Cerebellar cortex (tissue), 1 donor: Measurements from ENCODE around the gene PIP4K2C.

ENCODE experiments used
- DNase-seq: peaks from one replicate; pipeline ENCODE4 v3.0.0-alpha.2; 2015; ENCODE audit warnings: low spot score

PIP4K2C gene

DNA sequence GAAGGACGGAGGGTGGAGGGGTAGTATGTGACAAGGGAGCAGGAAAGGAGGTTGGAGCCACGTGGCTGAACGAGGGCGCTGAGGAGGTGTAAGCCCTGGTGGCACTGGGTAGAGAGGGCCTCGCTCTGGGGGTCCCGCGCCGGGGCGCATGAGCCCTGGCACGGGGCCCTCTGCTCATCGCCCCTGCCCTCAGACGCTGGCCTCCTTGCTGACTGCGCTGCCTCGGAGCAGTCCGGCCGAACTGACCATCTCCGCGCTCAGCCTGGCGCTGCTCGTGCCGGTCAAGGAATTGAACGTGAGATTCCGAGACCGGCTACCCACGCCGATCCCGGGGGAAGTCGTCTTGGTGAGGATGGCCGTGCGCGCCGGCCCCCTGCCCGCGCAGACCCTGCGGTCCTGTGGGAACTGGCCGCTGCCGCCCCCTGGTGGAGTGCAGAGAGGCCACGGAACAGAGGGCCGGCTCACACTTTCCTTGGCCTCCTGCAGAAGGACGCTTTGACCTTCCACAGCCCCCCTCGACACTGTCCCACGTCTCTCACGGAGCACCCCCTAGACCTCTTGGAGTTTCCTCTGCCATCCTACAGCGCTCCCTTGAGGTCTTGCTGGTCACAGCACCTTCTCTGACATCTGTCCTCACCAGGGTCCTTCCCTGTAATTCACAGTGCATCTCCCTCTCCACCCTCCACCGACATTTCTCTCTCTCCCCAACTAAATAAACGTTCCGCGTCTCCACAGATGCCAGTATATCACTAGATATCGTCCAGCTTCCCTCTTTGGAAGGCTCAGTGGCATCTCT, 30.7 kb downstream of the PIP4K2C start:
- peak; percentile 54 for DNase-seq

DNA sequence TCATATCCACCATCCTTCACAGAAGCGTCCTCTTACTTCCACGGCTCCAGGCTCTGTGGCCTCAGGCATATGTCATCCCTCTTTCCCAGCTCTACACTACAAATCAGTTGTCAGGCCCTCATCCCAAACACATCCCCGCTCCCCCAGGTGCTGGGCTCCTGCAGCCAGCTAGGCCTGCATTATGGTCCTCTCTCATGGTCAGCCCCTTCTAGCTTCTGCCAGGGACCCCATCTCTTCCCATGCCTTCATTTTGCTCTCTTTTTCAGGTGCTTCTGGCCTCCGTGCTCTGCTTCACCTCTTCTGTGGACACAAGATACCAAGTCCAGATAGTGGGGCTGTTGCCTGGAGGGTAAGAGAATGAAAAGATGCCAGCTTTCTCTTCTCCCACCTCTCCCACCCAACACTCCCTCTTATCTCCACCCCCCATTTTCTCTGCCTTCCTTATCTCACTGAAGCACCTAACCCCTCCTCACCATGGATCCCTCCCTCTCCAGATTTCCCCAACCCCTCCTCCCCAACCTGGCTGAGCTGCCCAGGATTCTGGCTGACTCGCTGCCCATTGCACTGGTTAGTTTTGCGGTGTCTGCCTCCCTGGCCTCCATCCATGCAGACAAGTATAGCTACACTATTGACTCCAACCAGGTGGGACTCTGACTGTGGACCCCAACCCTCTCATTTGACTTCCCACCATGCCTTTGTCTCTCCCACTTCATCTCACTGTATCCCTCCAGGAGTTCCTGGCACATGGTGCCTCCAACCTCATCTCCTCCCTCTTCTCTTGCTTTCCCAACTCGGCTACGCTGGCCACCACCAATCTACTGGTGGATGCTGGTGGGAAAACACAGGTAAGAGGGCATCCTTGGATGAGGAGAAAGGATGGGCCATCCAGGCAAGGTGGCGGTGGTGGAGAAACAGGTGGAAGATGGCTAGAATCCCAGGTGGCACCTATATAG, 31.6 kb downstream of the PIP4K2C start:
- no peak for DNase-seq

DNA sequence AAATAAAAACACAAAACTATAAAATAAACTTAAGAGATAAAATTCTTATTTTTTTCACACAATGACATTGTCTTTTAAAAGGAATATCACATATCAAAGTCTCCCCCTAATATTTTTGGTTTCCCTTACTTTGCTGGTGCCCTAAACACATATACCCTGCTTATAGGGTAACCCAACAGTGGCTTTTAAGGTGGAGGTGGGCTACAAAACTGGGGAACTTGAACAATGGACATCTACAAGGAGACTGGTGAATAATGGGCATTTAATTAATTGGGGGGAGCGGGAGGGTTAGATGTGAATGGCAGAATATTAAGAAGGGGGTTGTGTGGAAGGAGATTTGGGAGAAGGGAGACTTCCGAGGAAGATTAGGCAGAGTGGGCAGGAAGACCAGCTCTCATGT, 32.4 kb downstream of the PIP4K2C start:
- no peak for DNase-seq

DNA sequence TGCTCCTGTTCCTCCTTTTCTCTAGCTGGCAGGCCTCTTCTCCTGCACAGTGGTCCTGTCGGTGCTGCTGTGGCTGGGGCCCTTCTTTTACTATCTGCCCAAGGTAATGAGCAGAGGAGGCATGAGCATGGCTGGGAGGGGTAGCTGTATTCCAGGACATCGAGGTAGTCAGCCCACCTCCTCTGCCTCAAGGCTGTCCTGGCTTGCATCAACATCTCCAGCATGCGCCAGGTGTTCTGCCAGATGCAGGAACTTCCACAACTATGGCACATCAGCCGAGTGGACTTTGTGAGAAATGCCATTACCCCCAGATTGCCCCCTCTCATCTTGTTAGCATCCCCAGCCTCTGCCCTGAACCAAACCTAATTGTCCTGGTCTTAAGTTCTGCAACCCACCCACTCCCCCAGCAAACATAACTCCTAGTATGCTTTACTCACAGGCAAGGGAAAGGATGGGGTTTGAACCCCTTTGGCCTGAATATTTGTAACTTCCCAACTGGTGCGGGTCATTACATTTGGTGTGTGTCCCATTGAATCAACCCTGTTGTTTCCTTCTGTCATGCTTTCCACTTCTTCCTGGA, 32.9 kb downstream of the PIP4K2C start:
- no peak for DNase-seq

DNA sequence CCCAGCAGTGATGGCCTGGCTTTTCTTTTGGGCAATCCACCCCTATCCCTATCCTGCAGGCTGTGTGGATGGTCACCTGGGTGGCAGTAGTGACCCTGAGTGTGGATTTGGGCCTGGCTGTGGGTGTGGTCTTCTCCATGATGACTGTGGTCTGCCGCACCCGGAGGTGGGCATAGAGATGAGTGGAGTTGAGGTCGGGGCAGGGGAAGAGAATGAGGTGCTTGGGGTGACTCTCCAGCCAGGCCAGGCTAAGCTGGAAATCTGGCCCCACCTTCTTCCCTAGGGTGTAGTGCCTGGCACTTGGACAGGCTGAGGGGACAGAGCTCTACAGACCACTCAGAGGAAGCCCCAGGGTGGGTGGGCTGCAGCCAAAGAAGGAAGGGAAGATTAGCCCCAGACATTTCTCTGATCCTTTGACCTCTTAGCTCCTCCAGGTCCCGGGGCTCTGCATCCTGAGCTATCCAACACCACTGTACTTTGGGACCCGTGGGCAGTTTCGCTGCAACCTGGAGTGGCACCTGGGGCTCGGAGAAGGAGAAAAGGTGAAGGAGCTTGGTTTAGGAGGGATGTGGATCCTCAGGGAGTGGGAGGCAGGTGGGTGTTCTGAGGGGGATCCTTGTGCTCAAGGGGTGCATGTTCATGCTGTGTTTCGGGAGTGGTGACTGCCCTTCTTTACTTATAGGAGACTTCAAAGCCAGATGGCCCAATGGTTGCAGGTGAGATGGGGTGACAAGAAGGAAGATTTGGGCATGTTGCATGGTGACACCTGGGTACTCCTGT, 33.6 kb downstream of the PIP4K2C start:
- no peak for DNase-seq

DNA sequence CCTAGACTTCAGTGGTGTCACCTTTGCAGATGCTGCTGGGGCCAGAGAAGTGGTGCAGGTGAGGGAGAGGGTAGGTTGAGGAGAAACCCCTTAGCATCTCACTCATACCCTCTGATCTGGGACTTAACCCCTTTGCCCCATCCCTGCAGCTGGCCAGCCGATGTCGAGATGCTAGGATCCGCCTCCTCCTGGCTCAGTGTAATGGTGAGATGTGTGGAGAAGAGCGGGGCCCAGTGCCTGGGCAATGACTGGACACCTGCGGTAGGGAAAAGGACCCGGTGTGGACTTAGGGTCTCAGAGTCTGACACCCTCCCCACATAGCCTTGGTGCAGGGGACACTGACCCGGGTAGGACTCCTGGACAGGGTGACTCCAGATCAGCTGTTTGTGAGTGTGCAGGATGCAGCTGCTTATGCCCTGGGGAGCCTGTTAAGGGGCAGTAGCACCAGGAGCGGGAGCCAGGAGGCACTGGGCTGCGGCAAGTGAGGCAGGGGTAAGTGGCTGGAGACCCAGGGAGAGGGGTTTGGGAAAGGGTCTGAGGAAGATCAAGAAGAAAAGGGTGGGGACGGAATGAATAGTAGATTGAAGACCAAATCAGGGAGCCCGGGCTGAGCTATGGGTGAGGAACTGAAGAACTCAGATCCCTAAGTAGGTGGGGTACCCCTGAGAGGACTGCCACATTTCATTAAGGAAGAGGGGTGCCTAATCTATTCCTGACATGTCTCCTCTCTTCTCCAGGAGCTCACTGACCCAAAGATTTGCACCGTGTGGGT, 34.5 kb downstream of the PIP4K2C start:
- DNase-seq = no peak

DNA sequence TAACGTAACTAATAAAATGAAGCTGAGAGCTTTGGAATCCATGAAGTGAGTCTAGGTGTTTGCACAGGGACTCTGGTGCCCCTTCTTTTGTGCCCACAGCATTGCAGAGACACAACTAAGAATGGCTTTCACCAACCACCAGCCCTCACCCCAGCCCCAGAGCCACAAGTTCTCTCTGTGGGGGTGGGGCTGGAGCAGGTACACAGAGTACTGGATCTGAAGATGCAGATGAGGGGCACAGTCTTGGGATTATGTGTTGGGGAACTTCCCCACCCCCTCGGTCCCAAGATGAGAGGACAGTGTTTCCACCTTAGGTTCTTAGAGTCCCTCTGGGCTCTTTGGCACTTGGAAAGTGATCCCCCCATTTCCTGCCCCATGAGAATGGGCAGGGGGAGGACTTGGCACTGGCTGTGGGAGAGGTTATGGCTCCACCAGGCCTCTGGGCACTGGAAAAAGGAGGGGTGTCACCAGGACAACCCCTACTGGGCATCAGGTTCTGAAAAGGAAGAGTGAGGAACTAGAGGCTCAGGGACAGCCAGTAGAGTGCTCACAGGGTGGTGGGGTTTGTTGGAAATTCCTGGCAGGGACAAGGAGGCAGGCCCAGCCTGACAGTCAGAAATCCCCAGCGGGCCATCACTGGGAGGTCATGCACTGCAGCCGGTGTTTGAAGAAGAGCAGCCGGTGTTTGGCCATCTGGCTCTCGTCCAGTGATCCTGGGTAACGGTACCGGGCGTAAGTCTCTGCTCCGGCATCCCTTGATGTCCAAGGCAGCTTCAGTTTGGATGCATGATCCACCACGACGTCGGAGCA, 35.3 kb downstream of the PIP4K2C start:
- DNase-seq = no peak

DNA sequence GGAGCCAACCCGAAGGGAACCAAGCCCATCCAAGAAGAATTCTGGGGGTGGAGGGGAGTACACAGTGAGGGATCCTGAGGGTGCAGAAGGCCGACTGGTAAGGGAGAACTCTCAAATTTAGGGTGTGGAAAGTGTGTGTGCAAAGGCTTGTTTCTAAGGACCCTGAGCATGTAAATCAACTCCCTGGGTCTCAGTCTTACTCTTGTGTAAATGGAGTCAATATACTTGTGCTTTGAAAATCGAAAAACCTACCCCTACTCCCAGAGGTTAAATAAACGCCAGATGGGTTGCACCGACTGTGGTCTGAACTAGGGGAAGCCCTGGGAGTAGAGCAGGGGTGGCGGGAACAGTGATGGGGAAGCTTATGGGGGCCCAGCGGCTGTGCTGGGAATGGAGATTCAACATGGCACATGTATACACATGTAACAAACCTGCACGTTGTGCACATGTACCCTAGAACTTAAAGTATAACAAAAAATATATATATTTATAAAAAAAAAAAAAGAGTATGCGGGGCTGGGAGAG, 36.0 kb downstream of the PIP4K2C start:
- no peak for DNase-seq

DNA sequence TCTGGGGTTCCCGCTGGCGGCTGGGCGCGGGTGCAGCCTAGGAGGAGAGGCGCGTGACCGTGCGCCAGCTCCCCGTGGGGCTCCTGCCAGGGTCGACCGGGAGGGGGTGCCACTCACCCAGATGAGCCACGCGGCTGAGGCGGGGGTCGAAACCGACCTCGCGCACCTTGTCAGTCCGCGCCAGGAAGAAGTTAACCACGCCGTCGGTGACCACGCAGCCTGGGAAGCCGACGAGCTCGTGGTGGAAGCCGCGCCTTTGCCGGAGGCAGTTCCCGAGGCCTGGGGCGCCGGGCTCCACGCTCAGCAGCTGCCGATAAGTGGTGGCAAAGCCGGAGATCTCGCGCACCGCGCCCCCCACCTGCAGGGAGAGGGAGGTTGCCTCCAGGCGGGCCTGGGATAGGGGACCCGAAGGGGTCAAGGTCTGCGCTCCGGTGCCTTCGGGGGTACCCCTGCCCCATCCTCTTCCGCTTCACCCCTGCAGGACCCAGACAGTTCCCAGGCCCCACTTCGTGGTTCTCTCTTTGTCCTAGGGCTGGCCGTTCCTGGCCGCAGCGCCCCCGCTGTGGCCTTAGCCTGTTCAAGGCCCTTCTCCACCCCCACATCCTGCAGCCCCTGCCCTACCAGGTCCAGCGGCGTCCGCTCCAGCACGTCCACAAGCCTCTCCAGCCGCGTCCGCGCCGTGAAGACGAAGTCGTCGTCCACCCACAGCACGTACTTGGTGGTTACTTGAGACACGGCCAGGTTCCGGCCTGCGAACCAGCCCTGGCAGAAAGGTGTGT, 36.7 kb downstream of the PIP4K2C start:
- DNase-seq = peak; percentile 35

DNA sequence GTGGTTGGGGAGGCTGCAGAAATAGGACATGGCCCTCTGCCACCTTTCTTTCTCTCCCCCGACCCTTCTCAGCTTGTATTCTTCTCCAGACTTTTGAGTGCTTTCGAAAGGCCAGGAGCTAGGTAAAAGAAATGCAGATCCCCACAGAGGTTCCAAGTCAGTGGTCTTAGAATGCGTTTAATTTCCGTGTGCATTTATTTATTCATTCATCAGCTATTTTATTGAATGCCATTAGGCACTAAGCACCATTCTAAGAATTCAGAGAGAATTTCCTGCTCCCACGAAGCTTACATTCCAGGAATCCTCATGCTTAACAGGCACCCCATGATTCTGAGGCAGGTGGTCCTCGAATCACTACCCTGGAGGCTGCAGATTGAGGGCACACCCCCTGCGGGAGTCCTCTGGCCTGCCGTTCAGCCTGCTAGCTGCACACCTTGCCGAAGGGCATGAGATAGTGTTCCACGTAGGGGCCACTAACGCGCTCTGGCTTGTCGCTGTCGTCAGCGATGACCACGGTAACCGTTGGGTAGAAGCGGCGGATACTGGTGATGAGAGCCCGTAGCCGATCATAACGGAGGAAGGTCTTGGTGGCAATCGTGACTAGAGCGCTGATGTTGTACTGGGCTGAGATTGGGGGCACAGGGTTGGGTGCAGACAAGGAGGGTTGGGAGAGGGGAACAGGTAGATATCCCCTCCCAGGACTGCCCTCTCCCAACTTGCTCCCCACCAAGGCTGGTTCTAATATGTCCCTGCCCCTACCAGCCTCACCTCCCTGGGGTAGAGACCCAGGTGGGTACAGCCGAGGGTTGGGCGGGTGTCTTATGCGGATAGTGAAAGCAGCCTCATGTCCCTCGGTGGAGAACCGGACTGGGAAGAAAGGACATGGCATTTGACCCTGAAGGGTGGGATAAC, 37.5 kb downstream of the PIP4K2C start:
- DNase-seq = no peak

DNA sequence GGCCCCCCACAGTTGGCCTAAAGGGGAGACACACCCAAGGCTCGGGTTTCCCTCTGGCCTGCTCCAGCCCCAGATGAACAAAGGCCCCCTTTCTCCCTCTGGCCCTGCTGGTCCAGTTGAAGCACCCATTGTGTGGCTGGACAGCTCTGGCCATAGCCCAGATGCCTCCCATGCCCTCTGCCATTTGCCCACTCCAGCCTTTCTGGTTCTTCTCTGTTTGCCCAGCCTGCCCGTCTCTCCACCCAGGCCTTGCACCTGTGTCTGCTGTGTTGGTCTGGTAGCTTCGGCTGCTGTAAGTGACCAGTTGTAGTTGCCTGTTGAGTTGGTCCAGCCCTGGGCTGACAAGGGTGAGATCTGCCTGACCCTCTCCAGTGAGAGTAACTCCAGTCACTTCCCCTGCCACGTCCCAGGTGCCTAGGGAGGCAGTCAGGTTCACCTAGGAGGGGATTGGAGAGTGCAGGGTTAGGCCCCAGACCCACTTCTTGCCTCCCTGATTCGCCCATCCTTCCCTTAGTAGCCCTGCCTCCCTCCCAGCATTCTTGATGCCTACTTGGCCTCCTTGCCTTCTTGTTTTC, 39.0 kb downstream of the PIP4K2C start:
- DNase-seq = no peak

DNA sequence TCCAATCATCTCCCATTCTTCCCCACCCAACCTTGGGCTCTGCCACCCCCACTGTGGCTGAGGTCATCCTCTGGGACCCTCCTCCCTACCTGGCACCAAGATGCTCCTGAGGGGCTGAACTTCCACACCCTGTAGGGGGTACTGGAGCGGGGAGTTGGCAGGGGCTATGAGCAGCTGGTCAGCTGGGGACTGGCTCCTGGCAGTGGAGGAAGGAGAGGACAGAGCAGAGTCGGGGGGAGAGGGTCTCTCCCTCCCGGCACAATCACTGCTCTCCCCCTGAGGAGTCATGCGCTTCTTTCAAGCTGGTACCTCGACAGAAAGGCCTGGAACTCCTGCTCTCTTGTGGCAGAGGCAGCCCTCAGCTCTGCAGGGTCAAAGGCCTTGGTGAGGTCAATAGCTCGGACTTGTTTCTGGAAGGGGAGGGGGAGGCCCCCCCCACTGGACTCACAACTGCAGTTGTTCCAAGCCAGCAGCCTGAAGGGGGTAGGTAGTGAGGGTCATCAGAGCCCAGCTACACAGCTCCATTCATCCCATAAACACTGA, 40.0 kb downstream of the PIP4K2C start:
- no peak for DNase-seq

DNA sequence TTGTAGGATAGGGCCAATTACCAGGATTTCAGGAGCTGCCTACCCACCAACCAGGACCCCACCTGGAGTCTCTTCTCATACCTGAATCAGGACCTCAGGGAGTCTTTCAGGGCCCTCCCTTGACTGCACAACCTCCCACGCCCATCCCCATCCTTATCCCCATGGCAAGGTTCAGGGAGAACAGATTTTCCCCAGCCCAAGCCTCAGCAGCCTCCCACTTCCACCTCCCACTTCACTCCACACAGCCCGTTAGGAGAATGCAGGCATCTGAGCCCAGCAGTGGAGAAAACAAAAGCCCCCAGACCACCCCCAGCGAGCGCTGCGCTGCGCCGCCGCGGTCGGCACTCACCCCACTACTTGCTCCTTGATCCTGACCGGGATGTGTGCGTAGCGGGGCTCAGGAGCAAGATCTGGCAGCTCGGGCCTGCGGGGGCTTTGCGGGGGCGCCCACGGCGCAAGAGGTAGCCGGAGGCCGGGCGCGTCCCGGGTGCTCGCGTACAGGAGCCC, 40.6 kb downstream of the PIP4K2C start:
- no peak for DNase-seq

DNA sequence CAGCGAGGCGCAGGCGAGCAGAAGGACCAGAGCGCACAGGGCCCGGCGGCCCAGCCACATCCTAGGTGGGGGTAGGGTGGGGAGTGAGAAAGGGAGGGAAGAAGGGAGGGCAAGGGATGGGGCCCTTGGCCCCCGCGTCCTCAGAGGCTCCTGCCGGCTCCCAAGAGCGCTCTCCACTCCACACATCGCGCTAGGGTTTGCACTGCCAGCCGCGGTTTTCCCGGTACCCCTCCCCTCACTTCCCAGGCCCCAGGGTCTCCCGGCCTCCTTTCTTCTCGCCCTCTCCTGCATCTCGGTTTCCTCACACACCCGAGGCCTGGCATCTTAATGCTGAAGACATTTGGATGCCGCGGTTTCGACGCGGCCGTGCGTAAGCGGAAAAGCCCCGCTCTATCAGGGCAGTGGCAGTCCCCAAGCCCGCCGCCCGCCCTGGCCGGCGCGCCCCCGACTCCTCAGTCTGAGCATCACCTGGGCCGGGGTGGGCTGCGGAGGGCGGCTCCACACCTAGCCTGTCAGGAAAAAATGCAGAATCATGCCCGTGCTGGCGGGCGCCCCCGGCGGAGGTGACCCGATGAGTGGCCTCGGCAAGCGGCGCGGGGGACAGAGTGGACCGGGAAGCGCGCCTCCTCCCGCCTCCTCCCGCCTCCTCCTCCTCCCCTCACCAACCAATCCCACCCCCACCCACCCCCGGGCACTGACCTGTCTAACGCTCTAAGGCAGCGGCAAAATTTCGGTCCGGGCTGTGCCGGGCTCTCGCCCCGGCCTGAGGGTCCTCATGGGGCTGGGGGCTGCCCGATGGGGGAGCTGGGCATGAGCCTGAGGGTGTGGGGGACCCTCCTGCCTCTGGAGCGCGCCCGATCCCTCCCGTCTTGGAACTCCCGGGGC, 41.3 kb downstream of the PIP4K2C start:
- DNase-seq = peak; percentile 66

DNA sequence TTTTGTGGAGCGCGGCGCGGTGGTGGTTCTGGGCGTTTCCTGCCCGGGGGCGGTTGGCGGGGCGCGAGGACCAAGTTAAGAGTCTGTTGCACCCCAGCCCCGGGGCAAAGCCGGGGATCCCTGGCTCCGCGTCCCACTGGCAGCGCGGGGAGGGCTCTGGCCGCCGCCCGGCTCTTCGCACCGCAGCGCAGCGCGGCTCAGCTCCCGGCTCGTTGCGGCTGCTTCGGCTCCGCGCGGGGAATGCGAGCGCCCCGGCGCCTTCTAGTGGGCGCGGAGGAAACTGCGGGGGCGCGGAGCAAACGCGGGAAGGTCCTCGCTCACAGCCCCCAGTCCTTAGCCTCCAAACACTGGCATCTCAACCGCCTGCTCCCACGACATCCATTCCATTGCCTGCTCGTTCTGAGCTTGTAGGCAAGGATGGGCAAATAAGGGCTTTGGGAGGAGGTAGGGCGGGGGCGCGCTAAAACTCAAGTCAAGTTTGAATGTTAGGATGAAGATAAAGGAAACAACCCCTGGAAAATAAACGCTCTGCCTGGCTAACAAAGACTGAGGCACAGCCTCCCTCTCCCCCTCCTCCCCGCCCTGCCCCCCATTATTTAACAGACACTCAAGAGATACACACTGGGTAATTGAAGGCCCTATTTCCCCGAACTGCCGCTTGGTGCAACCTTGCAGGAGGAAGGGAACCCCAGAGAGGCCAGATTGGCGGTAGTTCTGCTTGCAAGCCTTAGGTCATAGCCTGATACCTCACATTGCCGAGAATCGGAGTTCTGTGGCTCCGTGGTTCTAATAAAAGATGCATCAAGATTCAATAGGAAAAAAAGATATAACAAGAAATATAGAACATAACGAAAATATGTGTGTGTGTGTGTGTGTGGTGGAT, 42.2 kb downstream of the PIP4K2C start, which contains the start of gene B4GALNT1:
Gene B4GALNT1 (minus strand): TSS at position 244 of the 883 bp plus-strand sequence. CDS start 1,069 bp downstream, outside the sequence.
- DNase-seq = peak; percentile 79
